Measurements from ENCODE around the gene FRK.
"Not testable (repeated sequence)": the region's sequence is repeated elsewhere in the genome, so short reads cannot be mapped to it uniquely, and the experiment has no call there.

The FRK gene

GRCh38 chr6:116060572-116061283 lies at the start of gene FRK:
FRK (minus strand) TSS chr6:116060891; CDS start chr6:116060311, 580 bp downstream.
- peak; percentile 29 for DNase-seq (ENCODE audit: low spot score)

GRCh38 chr6:116108836-116109235 lies 48.1 kb upstream of the FRK start:
- no peak for DNase-seq (ENCODE audit: low spot score)

GRCh38 chr6:116106146-116106545 lies 45.5 kb upstream of the FRK start:
- DNase-seq (ENCODE audit: low spot score), result no peak

- no peak for DNase-seq (ENCODE audit: low spot score)
Observed at GRCh38 chr6:116105247-116105646, 44.6 kb upstream of the FRK start.

- DNase-seq (ENCODE audit: low spot score), result no peak
Observed at GRCh38 chr6:116104636-116105035, 43.9 kb upstream of the FRK start.

GRCh38 chr6:116102873-116103272 lies 42.2 kb upstream of the FRK start:
- DNase-seq (ENCODE audit: low spot score), result peak; percentile 34

GRCh38 chr6:116101790-116102189 lies 41.1 kb upstream of the FRK start:
- peak; percentile 46 for DNase-seq (ENCODE audit: low spot score)

- peak; percentile 75 for DNase-seq (ENCODE audit: low spot score)
Observed at GRCh38 chr6:116101302-116101718, 40.6 kb upstream of the FRK start.

GRCh38 chr6:116100419-116101301 lies 40.0 kb upstream of the FRK start, which contains the start of gene NT5DC1:
NT5DC1 (plus strand) TSS chr6:116100853; CDS start chr6:116100931, 78 bp downstream.
- DNase-seq (ENCODE audit: low spot score), result peak; percentile 82

- DNase-seq (ENCODE audit: low spot score), result peak; percentile 56
Observed at GRCh38 chr6:116099036-116099435, 38.3 kb upstream of the FRK start.

GRCh38 chr6:116096979-116097816 lies 36.5 kb upstream of the FRK start:
- DNase-seq (ENCODE audit: low spot score), result no peak

- DNase-seq (ENCODE audit: low spot score), result not testable (repeated sequence)
Observed at GRCh38 chr6:116096048-116096759, 35.5 kb upstream of the FRK start.

- no peak for DNase-seq (ENCODE audit: low spot score)
Observed at GRCh38 chr6:116094041-116094440, 33.4 kb upstream of the FRK start.

- DNase-seq (ENCODE audit: low spot score), result no peak
Observed at GRCh38 chr6:116090251-116090650, 29.6 kb upstream of the FRK start.

GRCh38 chr6:116088946-116089345 lies 28.3 kb upstream of the FRK start:
- no peak for DNase-seq (ENCODE audit: low spot score)

GRCh38 chr6:116087437-116088027 lies 26.8 kb upstream of the FRK start:
- no peak for DNase-seq (ENCODE audit: low spot score)

GRCh38 chr6:116084284-116084683 lies 23.6 kb upstream of the FRK start:
- DNase-seq (ENCODE audit: low spot score), result no peak

GRCh38 chr6:116083052-116083451 lies 22.4 kb upstream of the FRK start:
- no peak for DNase-seq (ENCODE audit: low spot score)

GRCh38 chr6:116078945-116079344 lies 18.3 kb upstream of the FRK start:
- no peak for DNase-seq (ENCODE audit: low spot score)

- DNase-seq (ENCODE audit: low spot score), result no peak
Observed at GRCh38 chr6:116078522-116078921, 17.8 kb upstream of the FRK start.

All from pons (tissue), 1 donor.